H9 (cell line): ENCODE measurements around the gene CYSTM1. TPM values are rescaled to one million over a fixed set of nuclear protein-coding genes. Genes with fewer than 3 reads are reported as not detected.

Experiments used
- DNase-seq: peaks from one replicate; pipeline ENCODE4 v3.0.0-alpha.2; 2017
- H2AFZ ChIP-seq: one replicate; pipeline ENCODE4 v1.6.1; 2013; ENCODE audit warnings: mild to moderate bottlenecking, low read length, control low read depth, moderate library complexity
- H2AK5ac ChIP-seq: 2 replicates; pipeline ENCODE4 v1.6.1; 2013; ENCODE audit warnings: low read length, control low read depth, mixed read lengths; ENCODE audit not compliant: insufficient read length
- H2BK120ac ChIP-seq: one replicate; pipeline ENCODE4 v1.6.1; 2013; ENCODE audit warnings: low read depth, mild to moderate bottlenecking, low read length, control low read depth, inconsistent platforms; ENCODE audit not compliant: poor library complexity, severe bottlenecking
- H2BK12ac ChIP-seq: 2 replicates; pipeline ENCODE4 v1.6.1; 2013; ENCODE audit warnings: low read length, control low read depth, mixed read lengths, low read depth; ENCODE audit not compliant: insufficient read length
- H2BK15ac ChIP-seq: 2 replicates; pipeline ENCODE4 v1.6.1; 2013; ENCODE audit warnings: low read depth, low read length, control low read depth
- H2BK20ac ChIP-seq: one replicate; pipeline ENCODE4 v1.6.1; 2013; ENCODE audit warnings: low read depth, mild to moderate bottlenecking, low read length, control low read depth, inconsistent platforms; ENCODE audit not compliant: poor library complexity, severe bottlenecking
- H2BK5ac ChIP-seq: 2 replicates; pipeline ENCODE4 v1.6.1; 2013; ENCODE audit warnings: low read length, control low read depth, mixed read lengths; ENCODE audit not compliant: insufficient read length
- H3K14ac ChIP-seq: 2 replicates; pipeline ENCODE4 v1.6.1; 2013; ENCODE audit warnings: low read length, control low read depth; ENCODE audit not compliant: insufficient read depth
- H3K18ac ChIP-seq: 2 replicates; pipeline ENCODE4 v1.6.1; 2013; ENCODE audit warnings: low read depth, mild to moderate bottlenecking, mixed read lengths, low read length, control low read depth; ENCODE audit not compliant: insufficient read length
- H3K23ac ChIP-seq: 2 replicates; pipeline ENCODE4 v1.6.1; 2013; ENCODE audit warnings: low read length, control low read depth, mixed read lengths, low read depth; ENCODE audit not compliant: insufficient read length
- H3K23me2 ChIP-seq: 2 replicates; pipeline ENCODE4 v1.6.1; 2013; ENCODE audit warnings: low read depth, mild to moderate bottlenecking, mixed read lengths, low read length, control low read depth; ENCODE audit not compliant: insufficient read length, poor library complexity, severe bottlenecking
- H3K27ac ChIP-seq: 2 replicates; pipeline ENCODE4 v1.5.1; 2013; ENCODE audit warnings: low read length, control low read depth, mixed read lengths, low read depth; ENCODE audit not compliant: insufficient read length
- H3K27me3 ChIP-seq: 2 replicates; pipeline ENCODE4 v1.6.1; 2013; ENCODE audit warnings: low read length, control low read depth, inconsistent platforms; ENCODE audit not compliant: insufficient read depth
- H3K4ac ChIP-seq: 2 replicates; pipeline ENCODE4 v1.6.1; 2013; ENCODE audit warnings: low read depth, mild to moderate bottlenecking, control low read depth, inconsistent platforms, low read length, moderate library complexity
- H3K4me1 ChIP-seq: 2 replicates; pipeline ENCODE4 v1.6.1; 2013; ENCODE audit warnings: low read length, control low read depth, inconsistent platforms; ENCODE audit not compliant: insufficient read depth
- H3K4me2 ChIP-seq: 2 replicates; pipeline ENCODE4 v1.6.1; 2013; ENCODE audit warnings: low read length, control low read depth, mixed read lengths; ENCODE audit not compliant: insufficient read length, insufficient read depth
- H3K56ac ChIP-seq: 2 replicates; pipeline ENCODE4 v1.6.1; 2013; ENCODE audit warnings: low read depth, mild to moderate bottlenecking, mixed read lengths, low read length, control low read depth; ENCODE audit not compliant: insufficient read length
- H3K79me1 ChIP-seq: 2 replicates; pipeline ENCODE4 v1.6.1; 2013; ENCODE audit warnings: low read depth, mild to moderate bottlenecking, moderate library complexity, low read length, control low read depth, inconsistent platforms; ENCODE audit not compliant: insufficient read depth, poor library complexity, severe bottlenecking
- H3K79me2 ChIP-seq: 2 replicates; pipeline ENCODE4 v1.6.1; 2013; ENCODE audit warnings: low read length, control low read depth, inconsistent platforms; ENCODE audit not compliant: insufficient read depth
- H3K9ac ChIP-seq: 2 replicates; pipeline ENCODE4 v1.6.1; 2013; ENCODE audit warnings: low read length, control low read depth, mixed read lengths; ENCODE audit not compliant: insufficient read length; ENCODE audit errors: extremely low read depth
- H3K9me3 ChIP-seq: one replicate; pipeline ENCODE4 v1.6.1; 2013; ENCODE audit warnings: low read depth, low read length, inconsistent platforms; ENCODE audit not compliant: control insufficient read depth
- H3T11ph ChIP-seq: one replicate; pipeline ENCODE4 v1.6.1; 2013; ENCODE audit warnings: mild to moderate bottlenecking, low read length, control low read depth, inconsistent platforms
- H4K20me1 ChIP-seq: one replicate; pipeline ENCODE4 v1.6.1; 2013; ENCODE audit not compliant: control insufficient read depth, insufficient read length, insufficient read depth
- H4K5ac ChIP-seq: 2 replicates; pipeline ENCODE4 v1.6.1; 2013; ENCODE audit warnings: low read depth, mild to moderate bottlenecking, mixed read lengths, low read length, control low read depth; ENCODE audit not compliant: insufficient read length
- H4K8ac ChIP-seq: replicated peaks from 2 replicates; pipeline ENCODE4 v1.6.1; 2013; ENCODE audit warnings: low read length, control low read depth, mixed read lengths, low read depth; ENCODE audit not compliant: insufficient read length
- H4K91ac ChIP-seq: 2 replicates; pipeline ENCODE4 v1.6.1; 2013; ENCODE audit warnings: low read depth, mild to moderate bottlenecking, moderate library complexity, mixed read lengths, low read length, control low read depth; ENCODE audit not compliant: insufficient read length
- H3K27ac Mint-ChIP-seq, 3 experiments: 2 replicates in 2 of 3; 3 replicates in 1 of 3; pipeline ENCODE4 v1.8.0; 2020 to 2021; ENCODE audit warnings: mixed read lengths in 3 of 3, mild to moderate bottlenecking in 1 of 3, moderate library complexity in 1 of 3
- H3K27me3 Mint-ChIP-seq: 2 replicates; pipeline ENCODE4 v1.8.0; 2021; ENCODE audit warnings: low read depth, mild to moderate bottlenecking, moderate library complexity, mixed read lengths
- H3K36me3 Mint-ChIP-seq, 3 experiments: 2 replicates in 2 of 3; 3 replicates in 1 of 3; pipeline ENCODE4 v1.8.0; 2020 to 2021; ENCODE audit warnings: low read depth in 3 of 3, mixed read lengths in 3 of 3; ENCODE audit not compliant: insufficient read depth in 1 of 3
- H3K4me1 Mint-ChIP-seq, 2 experiments: 2 replicates each; pipeline ENCODE4 v1.8.0; 2020; ENCODE audit warnings: mixed read lengths in 2 of 2
- H3K4me3 Mint-ChIP-seq, 2 experiments: 2 replicates in 1 of 2; 3 replicates in 1 of 2; pipeline ENCODE4 v1.8.0; 2020 to 2021; ENCODE audit warnings: mild to moderate bottlenecking in 2 of 2, mixed read lengths in 2 of 2, moderate library complexity in 1 of 2
- H3K9me3 Mint-ChIP-seq, 2 experiments: 2 replicates in 1 of 2; 3 replicates in 1 of 2; pipeline ENCODE4 v1.8.0; 2020; ENCODE audit warnings: mild to moderate bottlenecking in 2 of 2, mixed read lengths in 2 of 2, moderate library complexity in 1 of 2
- CTCF ChIP-seq: fragments of 200-600 bp; sonication (generic); conservative IDR thresholded peaks from 3 replicates; pipeline ENCODE4 v1.8.0; 2021; ENCODE audit warnings: antibody characterized with exemption, mild to moderate bottlenecking
- WGBS: extraction: QIAGEN DNeasy Blood & Tissue Kit; methylation state at CpG from one replicate; pipeline ENCODE4 v1.1.7; 2013; ENCODE audit warnings: missing lambda C conversion rate, low lambda C conversion rate, mixed read lengths; ENCODE audit not compliant: insufficient read length; ENCODE audit errors: extremely low coverage; 5-methylcytosine and 5-hydroxymethylcytosine counted together
- total RNA-seq: library from RNA; stranded (reverse); gene quantifications from 2 replicates; pipeline ENCODE4 v1.2.1, GENCODE V29; 2021

The CYSTM1 gene
- total RNA-seq, 1 experiment from 2014 or later, result 20.6 TPM

- H2AFZ ChIP-seq, result no peak overlapping the region
- no peak overlapping the region for H2BK120ac ChIP-seq
- H3K4me3 Mint-ChIP-seq, result no peak overlapping the region
- no peak overlapping the region for H3K4me2 ChIP-seq
- H2AK5ac ChIP-seq, result no peak overlapping the region
- DNase-seq, result no peak
- peaks cover 8 to 25% (median 14%) of the 10 kb centered on the region in 3 experiments for H3K36me3 Mint-ChIP-seq
- peaks cover 29 to 32% of the 10 kb centered on the region in 2 experiments for H3K4me1 Mint-ChIP-seq
- no peak overlapping the region for H4K8ac ChIP-seq
- no peak overlapping the region for H2BK12ac ChIP-seq
- no peak overlapping the region for H3K23ac ChIP-seq
- H3K4me1 ChIP-seq, result peaks cover 9% of the 10 kb centered on the region
- no peak overlapping the region for H3K56ac ChIP-seq
- no peak overlapping the region for H2BK15ac ChIP-seq
- H3K27ac Mint-ChIP-seq, result peak overlapping the region; percentile 14 to 84 (median 20); a peak in 3 of 7 replicates
- H3K23me2 ChIP-seq, result no peaks in the 10 kb centered on the region
- no peaks in the 10 kb centered on the region for H3K79me1 ChIP-seq
- no peak overlapping the region for H2BK5ac ChIP-seq
- H3K9ac ChIP-seq, result no peak overlapping the region
- H3K27ac ChIP-seq, result no peak overlapping the region
- H3T11ph ChIP-seq, result no peak overlapping the region
- no peaks in the 10 kb centered on the region for H3K9me3 Mint-ChIP-seq
- no peak overlapping the region for H4K91ac ChIP-seq
- no peaks in the 10 kb centered on the region for H3K79me2 ChIP-seq
- no peaks in the 10 kb centered on the region for H3K27me3 Mint-ChIP-seq
- H3K14ac ChIP-seq, result no peak overlapping the region
- H3K27me3 ChIP-seq, result no peaks in the 10 kb centered on the region
- H3K4ac ChIP-seq, result no peak overlapping the region
- no peak overlapping the region for H2BK20ac ChIP-seq
- no peaks in the 10 kb centered on the region for H4K20me1 ChIP-seq
- no peak overlapping the region for H4K5ac ChIP-seq
- WGBS, result no CpG with 5 or more reads among the region's 7 CpGs
- no peak for TF ChIP-seq CTCF
- no peak overlapping the region for H3K18ac ChIP-seq
- no peaks in the 10 kb centered on the region for H3K9me3 ChIP-seq
Observed at GRCh38 chr5:140245926-140246325, 70.9 kb downstream of the CYSTM1 start.
